NCI-H1105 treated with DMSO at 0.1 percent for 48 hours (cell line): Measurements from ENCODE around the gene ELMOD1.
"Not testable (repeated sequence)": the region's sequence is repeated elsewhere in the genome, so short reads cannot be mapped to it uniquely, and the experiment has no call there.

Experiments
- DNase-seq: peaks from one replicate; lab custom pipeline; 2025; lab: John Stamatoyannopoulos, UW

ELMOD1 gene

DNA sequence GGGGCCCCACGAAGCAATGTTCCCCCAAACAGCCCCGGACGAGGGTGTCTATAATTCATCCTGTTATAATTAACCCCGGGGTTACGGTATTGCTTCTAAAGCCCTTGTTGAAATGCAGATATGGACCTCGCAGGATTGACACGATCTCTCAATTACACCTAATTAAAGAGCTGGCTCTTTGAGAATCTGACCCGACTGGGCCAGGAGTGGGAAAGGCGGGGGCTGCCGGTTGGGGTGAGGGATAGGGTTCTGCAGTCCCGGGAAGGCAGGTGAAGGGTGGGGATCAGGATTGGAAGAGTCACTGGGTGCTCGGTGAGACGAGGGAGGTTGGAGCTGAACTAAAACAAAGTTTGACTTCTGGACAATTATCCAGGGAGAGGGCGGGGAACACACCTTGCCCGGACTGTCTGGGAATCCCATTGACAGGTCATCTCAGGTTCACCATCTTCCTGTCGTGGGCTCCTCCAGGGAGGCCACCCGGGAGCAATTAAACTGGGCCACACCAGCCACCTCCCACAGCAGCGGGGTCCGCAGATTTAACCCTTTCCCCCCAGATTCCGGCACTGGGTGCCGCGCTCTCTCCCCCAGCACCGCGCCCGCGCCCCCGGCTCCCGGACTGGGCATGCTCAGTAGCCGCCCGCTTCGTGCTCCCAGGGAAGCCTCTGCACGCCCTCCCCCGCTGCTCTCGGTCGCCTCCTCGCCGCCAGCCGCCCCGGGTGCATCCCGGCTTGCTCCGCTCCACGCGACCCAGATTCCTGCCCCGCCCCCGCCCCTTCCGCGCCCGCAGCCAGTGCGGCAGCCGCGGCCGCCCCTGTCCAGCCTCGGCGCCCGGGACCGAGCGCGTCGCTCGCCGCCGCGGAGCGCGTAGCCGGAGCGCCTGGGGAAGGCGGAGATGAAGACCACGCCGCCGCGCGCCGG, at the start of gene ELMOD1:
ELMOD1 (plus strand) TSS at position 688 of the 918 bp plus-strand sequence. CDS start 27,043 bp downstream, outside the sequence.
- DNase-seq = peak; percentile 47

DNA sequence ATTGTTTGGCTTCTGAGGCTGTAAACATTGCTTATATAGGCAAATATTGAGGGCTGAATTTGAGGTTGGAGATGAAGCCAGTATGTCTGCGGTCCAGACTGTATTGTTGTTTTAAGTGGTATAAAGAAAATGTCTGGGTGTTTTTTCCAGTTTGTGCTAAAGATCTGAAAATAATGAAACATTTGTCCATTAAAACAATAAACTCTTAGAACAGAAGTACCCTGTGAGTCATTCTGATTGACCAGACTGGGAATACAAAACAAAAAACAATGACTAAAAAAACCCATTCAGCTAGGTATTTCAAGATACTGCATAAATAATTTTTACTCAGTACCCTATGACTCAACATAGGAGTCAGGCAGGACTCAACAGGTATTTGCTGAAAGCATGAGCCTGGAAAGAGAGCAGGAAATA, 45.8 kb upstream of the ELMOD1 start:
- no peak for DNase-seq

DNA sequence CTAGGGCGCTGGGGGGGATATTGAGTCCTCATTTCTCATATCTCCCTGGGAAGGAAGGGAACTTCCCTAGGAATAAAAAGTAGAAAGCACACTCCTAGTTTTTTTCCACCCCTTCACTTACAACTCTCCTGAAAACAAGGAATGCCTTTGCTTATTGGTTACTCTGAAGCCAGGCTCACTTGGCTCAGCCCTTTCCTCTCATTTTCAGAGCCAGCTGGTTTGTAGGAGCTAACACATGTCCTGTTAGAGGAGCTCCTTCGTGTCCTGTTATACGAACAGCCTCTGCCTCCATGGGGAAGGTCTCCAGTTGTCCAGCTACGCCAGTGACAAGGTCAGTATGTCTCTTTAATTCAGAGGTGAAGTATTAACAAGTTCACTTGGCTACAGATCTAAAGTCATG, 43.0 kb upstream of the ELMOD1 start:
- DNase-seq = no peak

DNA sequence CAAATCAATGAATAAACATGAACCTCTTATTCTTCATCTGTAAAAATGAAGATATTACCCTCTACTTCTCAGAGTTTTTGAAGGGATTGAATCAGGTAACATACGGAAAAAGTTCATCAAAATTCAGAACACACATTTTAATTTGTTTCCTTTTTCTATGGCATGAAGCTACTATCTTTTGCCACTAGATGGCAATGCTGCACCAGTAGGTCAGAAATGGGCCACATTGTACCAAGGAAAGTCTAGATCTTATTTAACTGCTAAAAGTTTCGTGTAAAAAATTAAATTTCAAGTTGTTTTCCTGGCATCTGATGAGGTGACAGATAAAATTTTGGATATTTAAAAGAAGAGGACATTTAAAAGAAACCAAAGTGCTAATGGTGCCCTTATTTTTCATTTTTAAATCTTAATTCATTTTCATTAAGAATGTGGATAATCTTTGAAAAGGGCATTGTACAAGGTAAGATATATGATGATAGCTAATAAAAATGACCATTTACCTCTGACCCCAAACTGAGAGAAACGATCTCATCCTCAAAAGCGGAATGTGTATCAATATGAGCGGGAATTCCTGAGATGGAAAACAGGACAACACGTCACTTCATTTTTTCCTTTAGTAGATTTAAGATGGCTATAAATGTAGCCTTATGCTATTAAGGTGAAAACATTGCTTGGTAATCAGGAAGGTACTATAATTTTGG, 41.5 kb upstream of the ELMOD1 start:
- DNase-seq = peak; percentile 39

DNA sequence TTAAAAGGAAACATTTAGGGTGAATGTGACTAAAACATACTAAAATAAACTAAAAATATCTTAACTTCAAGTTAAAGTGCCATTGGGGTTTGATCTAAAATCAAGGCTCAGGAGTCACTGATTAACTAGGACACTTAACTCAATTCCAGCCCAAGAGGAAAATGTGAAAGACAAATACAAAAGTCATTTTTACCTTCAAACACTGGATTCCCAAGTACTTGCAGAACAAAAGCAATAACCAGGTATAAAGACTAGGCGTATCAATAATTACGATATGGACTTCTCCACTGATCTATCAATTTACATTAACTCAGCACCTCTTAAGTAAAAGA, 41.0 kb upstream of the ELMOD1 start:
- DNase-seq = no peak

DNA sequence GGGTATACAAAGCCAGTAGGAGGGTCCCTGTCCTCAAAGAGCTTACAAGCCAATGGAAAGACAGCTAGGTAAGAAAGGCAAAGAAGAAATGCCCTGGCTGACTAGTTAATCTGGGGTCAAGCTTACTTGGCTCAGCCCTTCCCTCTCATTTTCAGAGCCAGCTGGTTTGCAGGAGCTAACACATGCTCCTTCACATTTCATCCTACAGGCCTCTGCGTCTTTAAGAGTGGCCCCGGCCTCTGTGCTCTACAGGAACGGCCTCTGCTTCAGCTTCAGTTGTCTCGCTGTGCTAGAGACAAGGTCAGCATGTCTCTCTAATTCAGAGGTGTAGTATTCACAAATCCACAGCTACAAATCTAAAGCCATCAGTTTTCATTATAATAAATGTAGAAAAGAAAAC, 40.6 kb upstream of the ELMOD1 start:
- no peak for DNase-seq

DNA sequence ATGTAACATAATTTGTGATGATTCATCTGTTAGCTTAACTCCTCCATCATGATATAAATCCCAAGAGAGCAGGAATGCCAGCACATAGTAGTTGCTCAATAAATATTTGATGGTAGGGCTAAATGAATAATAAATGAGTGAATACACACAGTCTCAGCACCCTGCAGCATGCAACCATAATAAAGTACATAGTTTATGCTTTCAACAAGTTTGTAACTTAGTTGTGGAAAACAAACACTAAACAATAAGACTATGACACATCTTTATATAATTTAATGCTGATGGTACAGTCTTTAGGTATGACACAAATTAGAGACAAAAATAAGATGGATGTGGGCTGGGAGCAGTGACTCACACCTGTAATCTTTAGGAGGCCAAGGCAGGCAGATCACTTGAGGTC, 29.3 kb upstream of the ELMOD1 start:
- no peak for DNase-seq

DNA sequence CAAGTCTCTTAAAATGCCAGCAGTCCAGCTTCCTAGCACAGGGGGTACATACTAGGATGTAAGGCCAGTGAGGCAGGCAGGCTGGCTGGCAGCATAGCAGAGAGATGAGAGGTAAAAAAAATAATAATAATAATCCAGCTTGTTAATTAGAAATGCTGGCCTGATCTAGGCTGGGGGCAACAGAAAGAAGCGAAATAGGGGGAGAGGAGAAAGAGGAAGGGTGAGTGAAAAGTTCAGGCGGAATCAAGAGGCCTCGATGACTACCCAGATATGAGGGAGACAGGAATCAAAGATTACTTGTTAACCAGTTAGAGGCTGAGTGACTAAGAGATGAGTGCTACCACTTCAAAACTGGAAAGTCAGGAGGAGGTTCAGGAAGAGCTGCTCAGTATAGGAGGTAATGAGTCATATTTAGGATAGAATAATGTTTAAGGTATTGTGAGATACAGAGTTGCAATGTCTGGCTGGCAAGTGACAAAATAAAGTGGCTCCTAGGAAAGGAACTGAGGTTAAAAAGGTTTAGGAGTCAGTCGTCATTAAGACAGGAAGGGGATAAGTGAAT, 28.2 kb upstream of the ELMOD1 start:
- no peak for DNase-seq

DNA sequence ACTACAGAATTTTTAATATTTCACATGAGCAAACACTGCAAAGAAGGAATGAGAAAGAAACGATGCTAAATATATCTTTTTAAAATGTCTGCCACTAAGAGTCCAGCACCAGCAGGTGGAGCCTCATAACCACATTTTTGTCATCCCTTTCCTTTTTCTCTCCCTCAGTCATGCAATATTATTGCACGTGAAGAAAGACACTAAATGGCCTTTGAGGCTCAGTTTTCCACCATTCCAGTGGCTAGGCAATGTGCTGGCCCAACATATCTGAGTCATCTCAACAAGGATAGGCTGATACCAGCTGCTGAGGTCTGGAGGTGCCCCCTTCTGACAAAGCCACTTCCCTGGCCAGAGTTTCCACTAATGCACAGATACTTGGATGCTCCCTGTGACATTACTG, 27.2 kb upstream of the ELMOD1 start:
- peak; percentile 44 for DNase-seq

DNA sequence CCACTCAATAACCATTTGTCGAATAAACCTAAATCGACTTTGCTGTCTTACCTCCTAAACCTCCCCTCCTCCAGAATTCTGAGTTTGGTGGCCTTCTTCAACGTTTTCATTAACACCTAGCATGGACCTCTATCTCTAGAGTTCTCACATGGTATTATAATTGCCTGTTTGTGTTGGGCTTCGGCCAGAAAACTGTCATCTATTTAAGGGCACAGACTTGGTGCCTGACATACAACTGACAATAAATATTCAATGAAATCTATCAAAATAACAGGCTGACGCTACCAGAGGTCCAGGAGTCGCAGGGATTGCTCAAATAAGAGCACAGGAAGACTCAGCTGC, 26.1 kb upstream of the ELMOD1 start:
- peak; percentile 57 for DNase-seq

DNA sequence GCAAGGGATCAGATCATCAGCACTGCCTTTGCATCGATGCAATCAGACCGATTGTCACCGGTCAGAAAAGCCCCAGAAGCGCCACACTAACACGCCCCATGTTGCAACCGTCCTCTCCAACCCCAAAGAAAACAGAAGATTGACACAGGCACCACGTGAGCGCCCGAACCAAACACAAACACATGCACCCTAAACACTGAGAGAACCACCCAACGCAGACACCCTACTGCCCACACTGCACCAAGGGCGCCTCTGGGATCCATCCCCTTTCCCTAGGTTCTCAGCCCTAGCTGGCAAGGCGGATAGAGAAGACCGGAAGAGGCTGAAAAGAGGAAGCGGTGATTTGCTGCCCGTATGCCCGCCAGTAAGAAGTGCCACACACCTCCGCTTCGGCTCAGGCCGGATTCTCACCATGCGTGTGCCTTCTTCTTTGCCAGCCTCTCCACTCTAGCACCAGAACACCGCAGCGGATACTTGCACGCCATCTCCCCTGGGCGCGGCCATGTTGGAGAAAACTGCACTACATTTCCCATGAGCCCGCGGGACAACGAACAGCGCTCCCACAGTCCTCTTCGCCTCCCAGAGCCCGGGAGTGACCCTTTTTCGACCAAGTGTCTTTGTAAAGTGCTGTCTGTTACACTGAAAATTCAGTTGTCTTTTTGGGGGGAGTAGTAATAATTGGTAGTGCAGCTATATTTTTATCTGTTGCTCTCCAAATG, 25.6 kb upstream of the ELMOD1 start, which contains the start of gene ALKBH8:
ALKBH8 (minus strand) TSS at position 517 of the 719 bp plus-strand sequence. CDS start 4,842 bp downstream, outside the sequence.
- peak; percentile 77 for DNase-seq

DNA sequence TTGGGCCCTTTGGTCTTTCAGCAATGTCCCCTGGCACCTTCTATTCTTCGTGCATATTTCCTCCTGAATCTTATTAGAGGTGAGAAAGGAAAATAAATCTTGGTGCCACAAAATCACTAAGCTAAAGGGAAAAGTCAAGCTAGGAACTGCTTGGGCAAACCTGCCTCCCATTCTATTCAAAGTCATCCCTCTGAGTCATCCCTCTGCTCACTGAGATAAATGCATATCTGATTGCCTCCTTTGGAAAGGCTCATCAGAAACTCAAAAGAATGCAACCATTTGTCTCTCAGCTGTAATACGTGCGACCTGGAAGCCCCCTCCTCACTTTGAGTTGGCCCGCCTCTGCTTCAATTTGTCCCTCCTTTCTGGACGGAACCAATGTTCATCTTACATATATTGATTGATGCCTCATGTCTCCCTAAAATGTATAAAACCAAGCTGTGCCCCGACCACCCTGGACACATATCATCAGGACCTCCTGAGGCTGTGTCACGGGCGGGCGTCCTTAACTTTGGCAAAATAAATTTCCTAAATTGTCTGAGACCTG, 24.9 kb upstream of the ELMOD1 start:
- not testable (repeated sequence) for DNase-seq

DNA sequence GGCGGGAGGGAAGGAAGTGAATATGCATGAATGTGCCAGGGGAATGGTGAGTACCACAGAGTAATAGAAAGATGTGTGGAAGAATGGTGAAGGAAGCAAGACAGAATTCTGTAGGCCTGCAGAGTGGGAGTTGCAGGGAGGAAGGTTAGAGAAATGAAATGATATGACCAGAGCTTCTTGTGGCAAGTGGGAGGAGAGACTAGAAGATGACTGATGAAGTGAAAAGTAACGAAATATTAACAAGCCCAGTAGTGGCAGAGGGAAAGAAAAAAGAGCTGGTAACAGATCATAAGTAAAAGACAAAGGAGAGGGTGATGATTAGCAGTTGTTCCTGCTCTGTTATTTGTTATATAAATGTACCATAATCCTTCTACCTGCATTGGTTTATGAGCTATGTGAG, 24.4 kb upstream of the ELMOD1 start:
- DNase-seq = no peak

DNA sequence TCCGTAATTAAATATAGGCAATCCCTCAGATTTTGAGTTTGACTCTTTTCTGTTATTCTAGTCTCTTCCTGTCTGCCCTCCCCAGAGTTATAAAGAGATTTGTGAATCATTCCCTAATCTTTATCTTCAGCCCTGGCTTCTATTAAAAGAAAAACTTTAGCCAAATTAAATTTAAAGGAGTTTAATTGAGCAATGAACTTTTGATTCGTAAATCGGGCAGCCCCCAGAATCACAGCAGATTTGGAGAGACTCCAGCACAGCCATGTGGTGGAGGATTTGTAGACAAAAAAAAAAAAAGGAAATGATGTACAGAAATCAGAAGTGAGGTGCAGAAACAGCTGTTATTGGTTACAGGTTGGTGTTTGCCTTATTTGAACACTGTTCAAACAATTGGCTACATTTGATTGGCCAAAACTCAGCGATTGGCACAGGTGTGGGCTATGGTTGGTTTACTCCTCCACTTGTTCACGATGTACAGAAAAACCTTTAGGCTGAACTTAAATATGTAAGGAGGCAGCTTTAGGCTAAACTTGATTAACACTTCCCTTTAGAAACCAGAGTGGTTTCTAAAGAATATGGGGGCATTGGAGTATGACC, 23.1 kb upstream of the ELMOD1 start:
- no peak for DNase-seq

DNA sequence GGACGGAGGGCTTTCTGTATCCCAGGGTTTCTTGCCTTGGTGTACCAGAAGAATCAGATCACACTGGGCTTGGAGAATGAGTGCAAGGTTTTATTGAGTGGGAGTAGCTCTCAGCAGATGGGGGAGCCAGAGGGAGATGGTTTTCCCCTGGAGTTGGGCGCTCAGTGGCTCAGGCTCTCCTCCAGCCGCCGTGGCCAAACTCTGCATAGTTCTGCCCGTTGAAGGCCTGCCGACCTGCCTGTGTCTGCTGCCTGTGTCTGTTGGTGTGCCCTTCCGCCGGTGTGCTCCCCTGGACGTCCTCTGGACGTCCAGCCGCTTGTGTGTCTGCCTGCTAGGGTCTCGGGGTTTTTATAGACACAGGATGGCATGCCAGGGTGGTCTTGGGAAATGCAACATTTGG, 20.9 kb upstream of the ELMOD1 start:
- no peak for DNase-seq

DNA sequence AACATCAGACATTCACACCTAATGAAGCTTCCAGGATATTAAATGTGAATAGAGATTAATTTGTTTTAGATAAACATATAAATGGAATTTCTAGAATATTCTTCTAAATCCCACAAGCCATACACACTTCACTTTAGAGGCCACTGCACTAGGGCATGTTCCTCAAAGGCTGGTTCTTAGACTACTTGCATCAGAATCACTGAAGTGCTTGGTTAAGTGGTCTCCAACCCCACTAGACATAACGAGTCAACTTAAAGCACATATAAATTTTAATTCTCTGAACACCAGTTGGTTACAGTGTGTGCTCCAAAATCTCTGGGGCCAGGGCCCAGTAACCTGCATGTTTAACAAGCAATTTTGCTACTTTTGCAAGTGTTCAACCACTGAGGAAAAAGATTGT, 17.5 kb upstream of the ELMOD1 start:
- no peak for DNase-seq

DNA sequence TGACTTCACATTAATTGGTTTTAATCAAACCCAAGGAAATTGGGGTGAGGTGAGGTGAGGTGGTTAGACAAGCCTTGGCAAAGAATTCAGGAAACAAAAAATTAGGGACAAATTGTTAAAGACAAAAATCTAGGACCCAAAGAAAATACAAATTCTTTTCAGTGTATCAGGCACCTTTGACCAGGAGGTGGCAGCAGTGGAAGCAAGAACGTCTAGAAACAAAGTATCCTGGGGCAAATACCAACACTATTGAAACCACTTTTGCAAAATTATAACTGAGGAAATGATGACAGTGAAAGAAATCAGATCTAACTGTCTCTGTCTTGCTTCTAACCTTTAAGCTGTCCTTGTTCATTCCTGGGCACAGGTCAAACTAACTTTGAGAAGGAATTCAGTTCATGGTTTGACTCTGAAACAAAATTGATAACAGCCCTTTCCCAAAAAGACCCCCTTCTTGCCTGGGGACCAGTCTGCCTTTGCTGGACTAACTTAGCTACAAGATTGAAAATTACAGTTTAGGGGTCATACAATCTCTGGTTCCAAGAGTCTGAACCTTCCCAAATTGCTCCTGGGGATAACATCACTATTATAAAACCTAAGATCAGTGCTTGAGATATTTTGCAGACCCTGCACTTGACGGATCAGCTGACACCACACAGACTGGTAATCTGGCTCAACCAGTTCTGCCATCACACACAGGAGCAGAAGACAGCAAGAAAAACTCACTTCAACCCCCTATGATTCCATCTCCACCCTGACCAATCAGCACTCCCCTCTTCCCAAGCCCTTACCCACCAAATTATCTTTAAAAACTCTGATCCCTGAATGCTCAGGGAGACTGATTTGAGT, 14.2 kb upstream of the ELMOD1 start:
- peak; percentile 41 for DNase-seq

DNA sequence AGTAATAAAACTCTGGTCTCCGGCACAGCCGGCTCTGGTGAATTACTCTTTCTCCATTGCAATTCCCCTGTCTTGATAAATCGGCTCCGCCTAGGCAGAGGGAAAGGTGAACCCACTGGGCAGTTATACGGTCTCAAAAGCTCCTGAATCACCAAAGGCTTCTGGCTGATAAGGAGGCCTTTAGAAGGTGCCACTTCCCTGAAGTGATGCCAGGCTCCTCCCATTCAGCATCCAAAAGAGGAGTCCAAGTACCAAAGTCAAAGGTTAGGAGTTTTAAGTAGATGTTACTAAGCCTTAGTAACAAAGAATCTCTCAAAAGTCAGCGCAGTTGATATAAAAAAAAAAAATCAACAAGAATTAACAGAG, 13.6 kb upstream of the ELMOD1 start:
- DNase-seq = no peak

DNA sequence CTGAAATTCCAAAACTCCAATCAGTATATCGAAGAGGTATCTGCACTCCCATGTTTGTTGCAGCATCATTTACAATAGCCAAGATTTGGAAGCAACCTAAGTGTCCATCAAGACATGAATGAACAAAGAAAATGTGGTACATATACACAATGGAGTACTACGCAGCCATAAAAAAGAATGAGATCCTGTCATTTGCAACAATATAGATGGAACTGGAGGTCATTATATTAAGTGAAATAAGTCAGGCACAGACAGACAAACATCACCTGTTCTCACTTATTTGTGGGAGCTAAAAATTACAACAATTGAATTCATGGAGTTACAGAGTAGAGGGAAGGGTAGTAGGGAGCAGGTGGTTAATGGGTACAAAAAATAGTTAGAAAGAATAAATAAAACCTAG, 11.8 kb upstream of the ELMOD1 start:
- DNase-seq = not testable (repeated sequence)

DNA sequence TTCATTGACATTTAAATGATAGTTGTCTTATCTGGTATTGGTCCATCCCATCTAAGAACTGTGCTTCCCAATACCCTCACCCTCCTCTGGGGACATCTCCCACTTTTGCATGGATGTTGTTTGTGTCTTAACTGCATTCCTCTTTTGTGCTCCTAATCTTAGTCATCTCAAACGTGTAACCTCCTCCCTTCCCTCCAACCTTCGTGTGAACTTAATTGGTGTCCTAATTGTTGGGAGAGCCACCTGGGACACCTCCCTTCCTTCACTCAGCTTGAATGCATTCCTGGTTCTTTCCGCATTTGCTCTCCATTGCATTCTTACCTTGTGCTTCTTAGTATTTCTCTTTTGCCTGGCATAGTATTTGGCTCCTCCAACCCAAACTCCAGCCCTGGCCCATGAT, 9.8 kb upstream of the ELMOD1 start:
- DNase-seq = no peak
